SK-N-SH treated with all-trans-retinoic acid at 6 μM for 48 hours (cell line): ENCODE results near the gene HMGXB4.

Experiments used
- ATAC-seq: fragments of 200-7000 bp; cut with Tn5 transposase; 3 replicates; pipeline ENCODE4 v1.9.1; 2020; ENCODE audit warnings: mild to moderate bottlenecking, moderate library complexity
- ARNTL ChIP-seq: fragments of 450-650 bp; formaldehyde crosslinking; IDR thresholded peaks from 2 replicates; pipeline ENCODE4 v1.5.0; 2020; ENCODE audit warnings: low read depth, mild to moderate bottlenecking, moderate library complexity, borderline replicate concordance
- BACH2 ChIP-seq: fragments of 250-450 bp; sonication (Bioruptor Pico); IDR thresholded peaks from 2 replicates; pipeline ENCODE4 v1.9.0; 2021; ENCODE audit warnings: mild to moderate bottlenecking, borderline replicate concordance
- CREB5 ChIP-seq: fragments of 250-450 bp; sonication (Bioruptor Pico); IDR thresholded peaks from 2 replicates; pipeline ENCODE4 v1.5.1; 2020; ENCODE audit warnings: low read depth, mild to moderate bottlenecking, moderate library complexity
- CSRNP3 ChIP-seq: fragments of 250-450 bp; sonication (Bioruptor Pico); IDR thresholded peaks from 2 replicates; pipeline ENCODE4 v1.5.1; 2021; ENCODE audit warnings: mild to moderate bottlenecking, moderate library complexity
- ESRRG ChIP-seq: fragments of 250-450 bp; sonication (Bioruptor Pico); IDR thresholded peaks from 2 replicates; pipeline ENCODE4 v1.6.1; 2021; ENCODE audit warnings: mild to moderate bottlenecking
- ISL1 ChIP-seq: fragments of 250-450 bp; sonication (Bioruptor Pico); IDR thresholded peaks from 2 replicates; pipeline ENCODE4 v2.1.2; 2022; ENCODE audit warnings: mild to moderate bottlenecking, moderate library complexity
- POU6F1 ChIP-seq: fragments of 250-450 bp; sonication (Bioruptor Pico); IDR thresholded peaks from 2 replicates; pipeline ENCODE4 v1.8.0; 2021; ENCODE audit warnings: low read depth, mild to moderate bottlenecking, moderate library complexity, borderline replicate concordance
- PPARA ChIP-seq: fragments of 250-450 bp; sonication (Bioruptor Pico); IDR thresholded peaks from 2 replicates; pipeline ENCODE4 v1.5.0; 2020; ENCODE audit warnings: mild to moderate bottlenecking, borderline replicate concordance
- RARB ChIP-seq: fragments of 250-450 bp; sonication (Bioruptor Pico); IDR thresholded peaks from 2 replicates; pipeline ENCODE4 v1.8.0; 2021; ENCODE audit warnings: mild to moderate bottlenecking, moderate library complexity
- TCF4 ChIP-seq: fragments of 250-450 bp; sonication (Bioruptor Pico); IDR thresholded peaks from 2 replicates; pipeline ENCODE4 v1.8.0; 2021; ENCODE audit warnings: mild to moderate bottlenecking, moderate library complexity, borderline replicate concordance
- TOX ChIP-seq: fragments of 250-450 bp; sonication (Bioruptor Pico); IDR thresholded peaks from 2 replicates; pipeline ENCODE4 v1.8.0; 2021; ENCODE audit warnings: mild to moderate bottlenecking, moderate library complexity, borderline replicate concordance
- TSHZ2 ChIP-seq: fragments of 250-450 bp; sonication (Bioruptor Pico); IDR thresholded peaks from 2 replicates; pipeline ENCODE4 v1.5.0; 2020; ENCODE audit warnings: mild to moderate bottlenecking, moderate library complexity
- ZC3H10 ChIP-seq: fragments of 250-450 bp; sonication (Bioruptor Pico); IDR thresholded peaks from 2 replicates; pipeline ENCODE4 v1.5.1; 2021; ENCODE audit warnings: mild to moderate bottlenecking, moderate library complexity
- ZFP3 ChIP-seq: fragments of 250-450 bp; sonication (Bioruptor Pico); IDR thresholded peaks from 2 replicates; pipeline ENCODE4 v1.5.0; 2020; ENCODE audit warnings: mild to moderate bottlenecking, moderate library complexity
- ZFP30 ChIP-seq: fragments of 450-650 bp; formaldehyde crosslinking; IDR thresholded peaks from 2 replicates; pipeline ENCODE4 v1.5.0; 2022; ENCODE audit warnings: mild to moderate bottlenecking, moderate library complexity
- ZNF565 ChIP-seq: fragments of 450-650 bp; formaldehyde crosslinking; conservative IDR thresholded peaks from 2 replicates; pipeline ENCODE4 v1.5.0; 2020; ENCODE audit warnings: low read depth, mild to moderate bottlenecking, moderate library complexity
- ZNF70 ChIP-seq: fragments of 450-650 bp; formaldehyde crosslinking; IDR thresholded peaks from 2 replicates; pipeline ENCODE4 v1.5.0; 2020; ENCODE audit warnings: mild to moderate bottlenecking, moderate library complexity
- ZNF8 ChIP-seq: fragments of 450-650 bp; formaldehyde crosslinking; IDR thresholded peaks from 2 replicates; pipeline ENCODE4 v1.5.0; 2020; ENCODE audit warnings: mild to moderate bottlenecking, moderate library complexity

The HMGXB4 gene

GRCh38 chr22:35209203-35209602, 48.1 kb upstream of the HMGXB4 start (continued):
- TF ChIP-seq TCF4 (CRISPR knock-in tag) (no peak), TSHZ2 (CRISPR knock-in tag) (no peak), CSRNP3 (no peak)

GRCh38 chr22:35212009-35212408, 45.3 kb upstream of the HMGXB4 start:
- TF ChIP-seq TOX (CRISPR knock-in tag) (no peak), RARB (CRISPR knock-in tag) (no peak), BACH2 (no peak), TSHZ2 (CRISPR knock-in tag) (no peak), CSRNP3 (no peak), ZC3H10 (no peak), ARNTL (CRISPR knock-in tag) (no peak), ESRRG (no peak), ZNF565 (no peak), ZFP30 (CRISPR knock-in tag) (no peak), ZNF70 (no peak), PPARA (no peak), TCF4 (CRISPR knock-in tag) (no peak), ISL1 (CRISPR knock-in tag) (no peak)
- ATAC-seq, result no peak

GRCh38 chr22:35212996-35213395, 44.3 kb upstream of the HMGXB4 start:
- no peak for ATAC-seq
- TF ChIP-seq ZC3H10 (no peak), ZNF70 (no peak), ZNF8 (no peak)

- ATAC-seq, result no peak
- TF ChIP-seq PPARA, result no peak
- TF ChIP-seq POU6F1 (CRISPR knock-in tag), result no peak
- TF ChIP-seq ZFP3, result no peak
- TF ChIP-seq TSHZ2 (CRISPR knock-in tag), result no peak
- no peak for TF ChIP-seq ARNTL (CRISPR knock-in tag)
- no peak for TF ChIP-seq ZC3H10
- no peak for TF ChIP-seq ZFP30 (CRISPR knock-in tag)
- no peak for TF ChIP-seq ISL1 (CRISPR knock-in tag)
- no peak for TF ChIP-seq CREB5
Observed at GRCh38 chr22:35214968-35215367, 42.3 kb upstream of the HMGXB4 start.
